Gastrocnemius medialis (tissue), 4 donors: Measurements from ENCODE around the gene ARHGAP22.

Experiments used
- POLR2A ChIP-seq, 2 donors: fragments of 450-650 bp; IDR thresholded peaks; one replicate each; pipeline ENCODE4 v1.6.1; 2017; ENCODE audit warnings: antibody characterized with exemption in 2 of 2, mild to moderate bottlenecking in 2 of 2, moderate library complexity in 2 of 2
- TF ChIP-seq, protein P1 (sequence below), 5 experiments: fragments of 450-650 bp in 3 of 5; fragments of 200-600 bp in 2 of 5; sonication (generic) in 2 of 5; IDR thresholded peaks in 4 of 5; conservative IDR thresholded peaks in 1 of 5; 1 replicate in 4 of 5; 2 replicates in 1 of 5; pipeline ENCODE4 v1.5.1; 2016 to 2019; ENCODE audit warnings: antibody characterized with exemption in 5 of 5, mild to moderate bottlenecking in 3 of 5, moderate library complexity in 3 of 5

- TF ChIP-seq, protein P1, sequence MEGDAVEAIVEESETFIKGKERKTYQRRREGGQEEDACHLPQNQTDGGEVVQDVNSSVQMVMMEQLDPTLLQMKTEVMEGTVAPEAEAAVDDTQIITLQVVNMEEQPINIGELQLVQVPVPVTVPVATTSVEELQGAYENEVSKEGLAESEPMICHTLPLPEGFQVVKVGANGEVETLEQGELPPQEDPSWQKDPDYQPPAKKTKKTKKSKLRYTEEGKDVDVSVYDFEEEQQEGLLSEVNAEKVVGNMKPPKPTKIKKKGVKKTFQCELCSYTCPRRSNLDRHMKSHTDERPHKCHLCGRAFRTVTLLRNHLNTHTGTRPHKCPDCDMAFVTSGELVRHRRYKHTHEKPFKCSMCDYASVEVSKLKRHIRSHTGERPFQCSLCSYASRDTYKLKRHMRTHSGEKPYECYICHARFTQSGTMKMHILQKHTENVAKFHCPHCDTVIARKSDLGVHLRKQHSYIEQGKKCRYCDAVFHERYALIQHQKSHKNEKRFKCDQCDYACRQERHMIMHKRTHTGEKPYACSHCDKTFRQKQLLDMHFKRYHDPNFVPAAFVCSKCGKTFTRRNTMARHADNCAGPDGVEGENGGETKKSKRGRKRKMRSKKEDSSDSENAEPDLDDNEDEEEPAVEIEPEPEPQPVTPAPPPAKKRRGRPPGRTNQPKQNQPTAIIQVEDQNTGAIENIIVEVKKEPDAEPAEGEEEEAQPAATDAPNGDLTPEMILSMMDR (IDR thresholded peaks at IDR 0.05 in 4 of 5, conservative IDR thresholded peaks at IDR 0.05 in 1 of 5) = no peak
- TF ChIP-seq POLR2A (IDR thresholded peaks at IDR 0.05) = no peak
Observed at GRCh38 chr10:48465860-48466521, 138.9 kb downstream of the ARHGAP22 start.
